Measurements from ENCODE around the gene PHACTR1. TPM values are rescaled to one million over a fixed set of nuclear protein-coding genes. Genes with fewer than 3 reads are reported as not detected.

PHACTR1 gene
- total and polyA plus RNA-seq, 9 of the 15 experiments (the other 6 are each of a cell fraction or from before 2014, with no cell fraction given) = 11.5 to 32.6 (median 22.0) TPM

- TF ChIP-seq RBM22 (IDR thresholded peaks at IDR 0.05; ENCODE audit: low read depth, low read length, poor library complexity, severe bottlenecking) (no peak), NFXL1 (CRISPR knock-in tag; IDR thresholded peaks at IDR 0.05) (no peak), ZNF165 (CRISPR knock-in tag; IDR thresholded peaks at IDR 0.05; ENCODE audit: borderline replicate concordance) (no peak), POLR2H (tag; IDR thresholded peaks at IDR 0.05; ENCODE audit: low read depth) (no peak), ZNF449 (CRISPR knock-in tag; IDR thresholded peaks at IDR 0.05) (no peak), E4F1 (CRISPR knock-in tag; IDR thresholded peaks at IDR 0.05; ENCODE audit: borderline replicate concordance) (no peak), CC2D1A (IDR thresholded peaks at IDR 0.05) (no peak), ZNF740 (CRISPR knock-in tag; IDR thresholded peaks at IDR 0.05) (no peak), ZNF740 (tag; IDR thresholded peaks at IDR 0.05) (no peak), BRCA1 (IDR thresholded peaks at IDR 0.05) (no peak), BRCA1 (CRISPR knock-in tag; IDR thresholded peaks at IDR 0.05) (no peak), PRPF4 (IDR thresholded peaks at IDR 0.05; ENCODE audit: insufficient read depth, low read depth, low read length, poor library complexity, severe bottlenecking) (no peak), ZNF174 (CRISPR knock-in tag; IDR thresholded peaks at IDR 0.05) (no peak), ETV5 (CRISPR knock-in tag; IDR thresholded peaks at IDR 0.05; ENCODE audit: low read depth) (no peak), NR0B1 (IDR thresholded peaks at IDR 0.05; ENCODE audit: partially characterized antibody) (no peak), RFX7 (CRISPR knock-in tag; IDR thresholded peaks at IDR 0.05) (no peak)
Observed at GRCh38 chr6:13119549-13119948, 403.0 kb downstream of the PHACTR1 start (continued).
